PFSK-1 (cell line): ENCODE measurements around the gene RPS6KC1.

Source experiments
- POLR2AphosphoS5 ChIP-seq: IDR thresholded peaks from 2 replicates; pipeline ENCODE4 v1.6.1; 2012; ENCODE audit warnings: low read depth, mild to moderate bottlenecking, control low read depth, low read length, moderate library complexity
- TAF1 ChIP-seq: IDR thresholded peaks from 2 replicates; pipeline ENCODE4 v1.6.1; 2012; ENCODE audit warnings: low read length, control low read depth, borderline replicate concordance; ENCODE audit not compliant: insufficient read depth
- TF ChIP-seq, protein P1 (sequence below), 2 experiments: IDR thresholded peaks; 2 replicates each; pipeline versions ENCODE4 v1.6.1 to v1.8.0; 2011 to 2012; ENCODE audit warnings: low read depth in 2 of 2, low read length in 2 of 2, control low read depth in 1 of 2, inconsistent platforms in 1 of 2, mild to moderate bottlenecking in 1 of 2, moderate library complexity in 1 of 2; ENCODE audit not compliant: insufficient read depth in 1 of 2

DNA sequence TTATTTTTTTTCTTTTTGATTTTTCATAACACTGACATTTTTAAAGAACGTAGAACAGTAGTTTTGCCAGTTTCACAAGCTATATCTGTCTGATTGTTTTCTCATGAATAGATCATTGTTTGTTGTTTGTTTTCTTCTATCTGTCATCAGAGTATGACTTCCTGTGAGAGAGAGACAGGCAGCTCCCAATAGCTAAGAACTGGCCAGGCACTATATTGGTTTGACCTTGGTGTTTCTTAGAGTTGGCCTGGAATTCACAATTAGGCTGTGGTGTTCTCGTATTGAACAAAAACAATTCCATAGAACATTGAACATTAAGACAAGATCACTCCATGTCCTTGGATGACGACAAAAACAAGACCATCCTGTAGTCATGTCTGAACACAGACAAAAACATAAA lies 43.4 kb downstream of the RPS6KC1 start:
- TF ChIP-seq TAF1 = no peak
- TF ChIP-seq, protein P1, sequence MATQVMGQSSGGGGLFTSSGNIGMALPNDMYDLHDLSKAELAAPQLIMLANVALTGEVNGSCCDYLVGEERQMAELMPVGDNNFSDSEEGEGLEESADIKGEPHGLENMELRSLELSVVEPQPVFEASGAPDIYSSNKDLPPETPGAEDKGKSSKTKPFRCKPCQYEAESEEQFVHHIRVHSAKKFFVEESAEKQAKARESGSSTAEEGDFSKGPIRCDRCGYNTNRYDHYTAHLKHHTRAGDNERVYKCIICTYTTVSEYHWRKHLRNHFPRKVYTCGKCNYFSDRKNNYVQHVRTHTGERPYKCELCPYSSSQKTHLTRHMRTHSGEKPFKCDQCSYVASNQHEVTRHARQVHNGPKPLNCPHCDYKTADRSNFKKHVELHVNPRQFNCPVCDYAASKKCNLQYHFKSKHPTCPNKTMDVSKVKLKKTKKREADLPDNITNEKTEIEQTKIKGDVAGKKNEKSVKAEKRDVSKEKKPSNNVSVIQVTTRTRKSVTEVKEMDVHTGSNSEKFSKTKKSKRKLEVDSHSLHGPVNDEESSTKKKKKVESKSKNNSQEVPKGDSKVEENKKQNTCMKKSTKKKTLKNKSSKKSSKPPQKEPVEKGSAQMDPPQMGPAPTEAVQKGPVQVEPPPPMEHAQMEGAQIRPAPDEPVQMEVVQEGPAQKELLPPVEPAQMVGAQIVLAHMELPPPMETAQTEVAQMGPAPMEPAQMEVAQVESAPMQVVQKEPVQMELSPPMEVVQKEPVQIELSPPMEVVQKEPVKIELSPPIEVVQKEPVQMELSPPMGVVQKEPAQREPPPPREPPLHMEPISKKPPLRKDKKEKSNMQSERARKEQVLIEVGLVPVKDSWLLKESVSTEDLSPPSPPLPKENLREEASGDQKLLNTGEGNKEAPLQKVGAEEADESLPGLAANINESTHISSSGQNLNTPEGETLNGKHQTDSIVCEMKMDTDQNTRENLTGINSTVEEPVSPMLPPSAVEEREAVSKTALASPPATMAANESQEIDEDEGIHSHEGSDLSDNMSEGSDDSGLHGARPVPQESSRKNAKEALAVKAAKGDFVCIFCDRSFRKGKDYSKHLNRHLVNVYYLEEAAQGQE (IDR thresholded peaks at IDR 0.05; ENCODE audit: insufficient read depth in 1 of 2, low read depth in 2 of 2, low read length in 2 of 2) = no peak
- TF ChIP-seq POLR2AphosphoS5 = no peak
